CD4-positive, alpha-beta T cell treated with Interleukin-15 for 1 hour (primary cell): ENCODE data around the gene BAAT.
A peak's percentile ranks its signal among the peaks of the same experiment; 100 is the strongest.

Experiments
- DNase-seq: peaks from one replicate; pipeline ENCODE4 v3.0.0-alpha.2; 2020

The BAAT gene

GRCh38 chr9:101398068-101398929, 13.5 kb upstream of the BAAT start, which contains the start of the genes MRPL50 and ZNF189:
Gene MRPL50 (minus strand): TSS chr9:101398618. CDS start chr9:101398592, 26 bp downstream.
Gene ZNF189 (plus strand): TSS chr9:101398851. CDS start chr9:101399157, 306 bp downstream.
- DNase-seq, result peak; percentile 99

GRCh38 chr9:101397746-101398067, 12.9 kb upstream of the BAAT start:
- DNase-seq, result no peak

GRCh38 chr9:101394687-101395086, 9.9 kb upstream of the BAAT start:
- no peak for DNase-seq

GRCh38 chr9:101393135-101393534, 8.3 kb upstream of the BAAT start:
- no peak for DNase-seq

DNA sequence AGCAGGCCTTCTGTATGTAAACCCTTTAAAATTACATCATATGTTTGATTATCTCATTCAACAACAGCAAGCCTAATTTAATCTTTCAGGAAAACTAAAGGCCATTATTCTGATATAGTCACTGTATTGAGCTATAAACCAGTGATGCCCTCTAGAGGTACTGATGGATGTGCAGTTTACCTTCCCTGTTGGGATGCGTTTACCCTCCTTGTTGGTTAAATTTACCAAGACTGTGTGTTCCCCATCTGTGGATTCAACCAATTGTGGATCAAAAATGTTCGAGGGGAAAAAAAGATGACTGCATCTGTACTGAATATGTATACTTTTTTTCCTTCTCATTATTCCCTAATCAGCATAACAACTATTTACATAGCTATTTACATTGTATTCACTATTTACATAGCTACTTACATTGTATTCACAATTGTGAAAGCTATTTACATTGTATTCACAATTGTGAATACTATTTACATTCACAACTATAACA, 3.7 kb upstream of the BAAT start:
- DNase-seq, result no peak

- DNase-seq, result no peak
Observed at GRCh38 chr9:101387871-101388506, 3.2 kb upstream of the BAAT start.

DNA sequence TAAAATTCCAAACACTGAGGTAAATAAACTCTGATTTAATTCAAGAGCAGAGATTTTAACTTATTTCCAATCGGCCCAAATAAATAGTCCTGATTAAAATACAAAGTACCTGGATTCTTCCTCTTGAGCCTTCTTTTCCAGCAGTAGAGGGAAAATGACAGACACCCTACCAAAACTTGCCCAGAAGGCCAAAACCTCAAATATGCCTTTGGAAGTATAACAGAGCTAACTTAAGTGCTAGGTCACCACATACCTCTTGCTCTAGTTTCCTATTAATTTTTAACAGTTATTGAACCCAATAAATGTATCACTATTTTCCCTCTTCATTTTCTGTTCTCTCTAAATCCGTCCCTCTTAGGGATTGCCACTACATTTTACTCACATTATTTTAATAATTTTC, 1.4 kb downstream of the BAAT start:
- DNase-seq, result no peak

DNA sequence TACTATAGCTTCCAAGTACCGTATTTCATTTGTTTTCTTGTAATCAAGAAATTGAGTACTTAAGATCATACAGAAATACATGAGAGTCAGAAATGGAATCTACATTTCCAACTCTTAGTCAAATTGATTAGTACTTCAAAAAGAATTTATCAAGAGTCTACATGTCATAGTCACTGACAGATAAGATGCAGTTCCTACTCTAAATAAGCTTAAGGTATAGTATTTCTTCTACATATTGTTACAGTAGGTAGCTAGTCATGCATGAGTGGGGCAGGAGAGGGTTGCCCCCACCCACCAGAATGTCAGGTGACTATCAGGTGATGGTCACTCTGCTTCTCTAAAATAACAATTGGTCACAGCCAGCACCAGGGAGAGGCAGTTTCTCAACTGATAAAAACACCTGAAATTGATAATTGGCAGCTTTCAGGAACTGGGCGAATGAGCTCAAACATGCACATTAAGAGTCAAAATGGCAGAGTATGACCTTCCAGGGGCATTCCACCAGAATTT, 2.9 kb downstream of the BAAT start:
- DNase-seq, result no peak

- DNase-seq, result no peak
Observed at GRCh38 chr9:101381118-101381517, 3.7 kb downstream of the BAAT start.

DNA sequence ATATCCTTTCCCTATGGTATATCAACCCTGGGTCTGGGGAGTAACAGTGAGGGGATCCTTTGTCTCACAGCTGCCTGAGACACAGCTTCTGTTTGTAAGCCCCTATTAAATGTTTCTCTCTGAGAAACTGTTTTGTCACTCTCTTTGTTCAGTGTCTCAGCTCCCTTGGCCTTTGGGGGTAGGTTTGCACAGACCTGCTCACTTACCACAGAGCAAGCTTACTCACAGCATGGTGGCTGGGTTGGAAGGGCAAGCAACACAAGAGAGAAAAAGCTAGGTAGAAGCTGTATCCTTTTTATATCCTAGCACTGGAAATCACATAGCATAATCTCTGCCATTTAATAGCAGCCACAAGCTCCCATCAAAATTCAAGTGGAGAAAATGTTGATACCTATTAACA, 4.5 kb downstream of the BAAT start:
- no peak for DNase-seq

DNA sequence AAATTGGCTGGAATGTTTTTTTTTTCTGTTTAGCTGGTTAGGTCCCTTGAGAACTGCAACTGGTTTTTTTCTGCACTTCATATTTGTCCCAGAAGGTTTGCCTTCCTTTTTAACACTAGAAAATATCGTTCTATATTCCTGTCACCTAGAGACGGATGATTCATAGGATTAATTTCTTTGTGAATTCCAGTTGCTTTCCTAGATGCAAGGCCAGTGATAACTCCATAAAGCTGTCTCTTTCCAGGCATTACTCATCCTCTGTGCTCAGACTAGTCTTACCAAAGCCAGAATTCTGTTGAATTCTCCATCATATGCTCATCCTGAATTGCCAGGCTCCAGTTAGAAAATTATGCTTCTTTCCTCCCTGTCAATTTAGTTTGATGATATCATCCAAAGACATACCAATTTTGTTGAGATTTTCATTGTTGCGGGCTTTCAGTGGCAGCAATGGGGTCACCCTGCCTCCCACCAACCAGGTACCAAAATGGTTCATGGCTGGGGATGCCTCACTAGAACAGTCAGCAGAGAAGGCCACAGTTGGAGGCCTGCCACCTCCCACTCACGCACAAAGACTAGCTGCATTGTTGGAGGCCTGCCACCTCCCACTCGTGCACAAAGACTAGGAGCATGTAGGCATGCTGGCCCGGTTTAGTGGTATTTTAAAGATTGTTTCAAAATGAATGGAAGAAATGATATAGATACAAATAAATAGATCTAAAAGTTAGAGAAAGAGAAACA, 8.5 kb downstream of the BAAT start:
- DNase-seq, result no peak

DNA sequence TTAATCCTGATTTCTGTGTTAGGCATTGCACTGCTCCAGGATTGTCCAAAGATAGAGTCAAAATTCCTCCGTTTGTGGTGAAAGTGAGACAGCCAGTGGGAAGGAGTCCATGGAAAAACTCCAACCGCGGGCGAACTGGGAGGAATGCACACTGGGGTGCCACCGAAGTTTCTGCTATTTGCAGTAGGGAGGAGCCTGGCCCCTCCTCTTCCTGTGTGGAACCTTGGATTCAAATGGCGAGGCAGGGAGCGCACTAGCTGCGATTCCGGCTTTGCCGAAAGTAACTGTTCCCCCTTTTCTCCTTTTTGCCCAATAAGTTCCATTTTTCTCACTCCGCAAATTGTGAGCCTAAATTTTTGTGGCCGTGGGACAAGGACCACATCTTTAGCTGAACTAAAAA, 9.3 kb downstream of the BAAT start:
- DNase-seq, result no peak

DNA sequence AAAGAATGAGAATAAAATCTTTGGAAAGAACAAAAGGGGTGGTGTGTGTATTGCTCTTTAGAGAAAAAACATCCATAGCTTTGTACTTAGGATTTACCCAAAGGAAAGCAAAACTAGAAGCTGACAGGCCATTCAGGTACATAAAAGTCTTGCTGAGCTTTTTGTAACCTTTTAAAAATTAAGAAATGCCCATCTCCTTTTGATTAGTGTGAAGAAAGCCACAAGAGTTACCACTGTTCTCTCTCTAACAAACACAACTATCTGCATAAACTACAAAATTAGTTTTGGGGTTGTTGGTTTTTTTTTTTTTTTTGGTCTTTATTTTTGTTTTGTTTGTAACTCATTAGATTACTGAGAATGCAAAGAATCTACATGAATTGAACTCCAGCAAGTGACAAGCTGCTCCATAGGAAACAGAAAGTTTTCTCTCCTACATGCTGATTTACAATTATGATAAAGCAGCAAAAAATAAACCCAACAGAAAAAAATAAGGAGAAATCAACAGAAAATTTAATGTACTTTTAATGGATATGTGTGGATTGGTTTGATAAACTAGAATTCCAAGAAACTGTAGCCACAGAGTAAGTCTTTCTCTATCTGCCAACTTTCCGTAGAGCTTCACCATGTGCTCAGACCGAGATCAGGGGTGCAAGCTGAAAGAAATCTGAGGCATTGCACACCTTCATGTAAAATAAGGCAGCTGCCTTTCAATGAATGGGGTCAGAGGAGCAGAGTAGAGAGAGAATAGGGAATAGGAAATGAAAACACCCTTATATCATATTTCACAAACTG, 12.3 kb downstream of the BAAT start:
- DNase-seq, result no peak

DNA sequence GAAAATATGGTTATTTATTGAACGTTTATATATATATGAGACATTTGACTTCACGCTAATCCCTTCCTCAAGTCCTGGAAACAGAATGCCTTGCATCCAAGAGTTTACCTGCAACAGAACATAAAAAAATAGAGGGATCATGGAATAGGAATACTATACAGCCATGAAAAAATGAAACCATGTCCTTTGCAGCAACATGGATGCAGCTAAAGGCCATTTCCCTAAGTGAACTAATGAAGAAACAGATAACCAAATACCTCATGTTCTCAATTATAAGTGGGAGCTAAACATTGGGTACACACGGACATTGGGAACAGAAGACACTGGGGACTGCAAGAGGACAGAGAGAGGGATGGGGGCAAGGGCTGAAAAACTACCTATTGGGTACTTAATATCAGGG, 13.0 kb downstream of the BAAT start:
- DNase-seq, result no peak

DNA sequence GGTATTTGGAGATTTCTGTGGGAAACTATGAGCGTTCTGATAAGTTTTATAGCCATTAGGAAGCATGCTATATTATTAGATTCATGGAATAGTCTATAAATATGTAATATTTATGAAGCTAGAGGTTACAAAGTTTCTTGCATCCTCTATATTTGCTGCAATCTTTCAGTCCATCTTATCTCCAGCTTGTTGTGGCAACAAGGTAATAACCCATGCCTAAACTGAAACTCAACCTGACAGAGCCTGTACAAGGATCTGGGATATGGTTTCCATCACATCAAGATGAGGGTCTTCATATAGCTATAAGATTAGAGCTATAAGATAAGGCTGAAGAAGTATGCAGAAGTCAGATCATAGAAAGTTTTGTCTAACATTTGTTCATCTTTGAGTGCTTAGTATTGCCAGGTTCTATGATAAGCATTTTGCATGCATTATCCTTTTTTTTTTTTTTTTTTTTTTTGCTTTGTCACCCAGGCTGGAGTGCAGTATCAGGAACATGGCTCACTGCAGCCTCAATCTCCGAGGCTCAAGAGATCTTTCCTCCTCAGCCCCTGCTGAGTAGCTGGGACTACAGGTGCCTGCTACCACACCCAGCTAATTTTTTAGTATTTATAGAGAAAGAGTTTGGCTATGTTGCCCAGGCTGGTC, 14.8 kb downstream of the BAAT start:
- DNase-seq, result no peak

DNA sequence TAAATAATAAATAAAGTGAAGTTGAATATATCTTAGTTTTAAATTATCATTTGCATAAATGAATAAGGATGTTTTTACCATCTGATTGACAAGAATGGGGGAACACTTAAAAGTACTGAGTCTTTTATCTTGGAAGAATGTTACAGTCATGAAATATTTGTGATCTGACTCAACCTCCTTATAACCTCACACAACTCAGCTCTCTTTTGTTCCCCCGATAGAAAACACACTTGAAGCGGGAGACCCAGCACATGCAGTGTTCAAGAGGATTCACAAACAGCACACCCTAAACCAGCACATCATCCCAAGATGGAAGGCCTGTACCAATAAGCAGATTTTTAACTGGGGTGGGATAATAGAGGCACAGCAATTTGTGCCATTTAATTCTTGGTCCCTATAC, 15.5 kb downstream of the BAAT start:
- DNase-seq, result no peak

DNA sequence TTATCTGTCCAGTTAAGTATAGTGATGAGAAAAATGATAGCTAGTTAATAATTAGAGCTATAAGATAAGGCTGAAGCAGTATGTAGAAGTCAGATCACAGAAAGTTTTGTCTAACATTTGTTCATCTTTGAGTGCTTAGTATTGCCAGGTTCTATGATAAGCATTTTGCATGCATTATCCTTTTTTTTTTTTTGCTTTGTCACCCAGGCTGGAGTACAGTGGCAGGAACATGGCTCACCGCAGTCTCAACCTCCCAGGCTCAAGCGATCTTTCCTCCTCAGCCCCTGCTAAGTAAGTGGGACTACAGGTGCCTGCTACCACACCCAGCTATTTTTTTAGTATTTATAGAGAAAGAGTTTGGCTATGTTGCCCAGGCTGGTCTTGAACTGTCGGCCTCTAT, 17.5 kb downstream of the BAAT start:
- DNase-seq, result no peak

DNA sequence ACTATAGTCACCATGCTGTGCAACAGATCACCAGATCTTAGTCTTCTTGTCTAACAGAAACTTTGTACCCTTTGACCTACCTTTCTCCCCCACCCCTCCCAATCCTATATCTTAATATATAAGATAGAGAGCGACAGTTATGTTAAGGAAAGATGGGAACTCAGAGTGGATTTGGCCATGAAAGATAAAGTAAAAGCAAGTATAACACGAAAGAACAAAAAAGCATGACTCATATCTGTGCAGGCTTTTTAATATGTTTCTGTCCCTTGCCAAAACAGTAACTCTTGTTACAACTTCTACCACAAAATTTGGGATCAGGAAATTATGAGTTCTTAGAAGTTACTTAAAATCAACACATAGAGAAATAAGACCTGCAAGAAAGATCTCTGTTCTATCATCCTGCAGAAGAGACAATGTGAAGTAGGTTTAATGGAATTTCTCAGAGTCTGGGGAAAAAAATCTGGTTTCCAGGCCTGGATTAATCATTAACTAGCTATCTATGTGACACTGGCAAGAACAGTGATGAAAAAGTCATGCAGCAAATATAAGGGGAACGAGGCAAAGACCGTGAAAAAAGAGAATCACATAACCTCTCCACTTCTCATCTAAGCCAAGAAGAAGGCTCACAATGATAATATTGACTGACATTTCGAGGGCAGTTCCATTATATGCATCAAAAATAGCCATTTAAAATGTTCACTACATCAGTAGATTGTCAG, 18.6 kb downstream of the BAAT start:
- DNase-seq, result no peak

GRCh38 chr9:101365181-101365580, 19.6 kb downstream of the BAAT start:
- no peak for DNase-seq

DNA sequence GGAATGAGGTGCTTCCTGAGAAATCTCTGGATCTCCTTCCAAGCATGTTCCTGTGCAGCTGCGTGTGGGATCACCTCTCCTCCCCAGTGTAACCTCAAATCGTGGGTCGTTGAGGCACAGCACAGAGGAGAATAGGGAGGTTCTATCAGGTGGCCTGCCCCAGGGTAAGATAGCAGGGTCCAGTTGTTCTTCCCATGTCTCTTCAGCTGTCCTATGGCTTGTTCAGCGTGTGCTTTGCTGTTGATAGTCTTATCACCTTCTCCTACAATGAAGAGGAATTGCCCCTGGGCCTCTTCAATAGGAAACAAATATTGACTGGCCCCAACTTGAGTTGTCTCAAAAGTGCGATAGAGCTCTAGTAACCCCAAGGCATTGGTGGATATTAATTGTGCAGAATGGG, 22.4 kb downstream of the BAAT start:
- no peak for DNase-seq

GRCh38 chr9:101360647-101361046, 24.2 kb downstream of the BAAT start:
- no peak for DNase-seq
